GM04504 (cell line): ENCODE data around the gene IRF3.

Experiments used
- DNase-seq: peaks from one replicate; pipeline ENCODE4 v3.0.0-alpha.2; 2012; ENCODE audit warnings: low read depth

The IRF3 gene

DNA sequence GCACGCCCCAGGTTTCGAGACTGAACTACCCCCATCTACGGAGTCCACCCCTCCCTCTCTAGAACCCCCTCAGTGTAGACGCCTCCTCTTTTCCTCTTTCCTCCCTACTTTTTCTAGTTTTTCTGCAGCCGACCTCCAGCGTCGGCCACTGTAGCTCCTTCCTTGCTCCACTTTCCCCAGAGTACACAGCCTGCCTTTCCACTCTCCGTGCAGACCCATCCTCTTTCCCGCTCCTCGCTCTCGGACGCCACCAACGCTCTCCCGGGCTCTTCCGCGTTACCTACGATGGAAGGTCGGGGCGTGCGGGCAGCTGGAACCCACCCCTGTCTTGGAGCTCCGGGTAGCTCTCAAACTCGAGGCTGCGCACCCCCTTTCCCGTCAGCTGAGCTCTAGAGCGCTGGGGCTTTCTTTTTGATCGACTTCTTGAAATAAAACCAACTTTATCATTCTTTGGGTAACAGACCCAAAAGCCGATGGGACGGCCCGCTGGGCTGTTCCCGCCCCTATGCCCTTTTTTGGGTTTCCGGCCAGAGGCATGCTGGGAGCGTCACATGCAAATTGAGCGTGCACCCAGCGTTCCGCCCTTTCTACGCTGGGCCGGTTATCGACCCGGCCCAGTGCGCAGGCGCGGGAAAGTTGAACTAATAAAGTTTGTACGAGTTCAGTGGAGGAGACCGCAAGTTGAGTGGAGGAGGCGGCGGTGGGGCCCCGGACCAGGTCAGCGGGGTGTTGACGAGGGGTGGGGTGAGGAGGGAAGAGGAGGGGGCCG, at the start of gene IRF3, which contains the start of gene BCL2L12:
Gene IRF3, minus strand, starts transcription at position 507 of the 769 bp plus-strand sequence. CDS start 1,019 bp downstream, outside the sequence.
Gene BCL2L12, plus strand, starts transcription at position 583 of the 769 bp plus-strand sequence. CDS start 760 bp downstream, outside the sequence.
- DNase-seq: peak; percentile 94

DNA sequence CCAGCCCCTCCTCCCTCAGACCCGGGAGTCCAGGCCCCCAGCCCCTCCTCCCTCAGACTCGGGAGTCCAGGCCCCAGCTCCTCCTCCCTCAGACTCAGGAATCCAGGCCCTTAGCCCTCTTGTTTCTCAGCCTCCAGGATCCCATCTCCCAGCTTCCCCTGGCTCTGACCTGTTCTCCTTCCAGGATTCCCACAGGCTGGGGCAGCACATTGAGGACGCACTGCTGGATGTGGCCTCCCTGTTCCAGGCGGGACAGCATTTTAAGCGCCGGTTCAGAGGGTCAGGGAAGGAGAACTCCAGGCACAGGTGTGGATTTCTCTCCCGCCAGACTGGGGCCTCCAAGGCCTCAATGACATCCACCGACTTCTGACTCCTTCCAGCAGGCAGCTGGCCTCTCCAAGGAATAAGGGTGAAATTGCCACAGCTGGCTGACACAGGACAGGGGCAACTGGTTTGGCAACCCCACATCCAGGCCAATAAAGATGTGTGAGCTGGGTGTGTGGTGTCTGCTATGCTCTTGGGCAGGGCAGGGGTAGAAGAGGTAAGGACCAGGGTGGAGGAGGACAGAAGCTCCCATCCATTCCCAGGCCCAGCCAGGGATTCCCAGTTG, 47.7 kb upstream of the IRF3 start:
- DNase-seq: no peak

DNA sequence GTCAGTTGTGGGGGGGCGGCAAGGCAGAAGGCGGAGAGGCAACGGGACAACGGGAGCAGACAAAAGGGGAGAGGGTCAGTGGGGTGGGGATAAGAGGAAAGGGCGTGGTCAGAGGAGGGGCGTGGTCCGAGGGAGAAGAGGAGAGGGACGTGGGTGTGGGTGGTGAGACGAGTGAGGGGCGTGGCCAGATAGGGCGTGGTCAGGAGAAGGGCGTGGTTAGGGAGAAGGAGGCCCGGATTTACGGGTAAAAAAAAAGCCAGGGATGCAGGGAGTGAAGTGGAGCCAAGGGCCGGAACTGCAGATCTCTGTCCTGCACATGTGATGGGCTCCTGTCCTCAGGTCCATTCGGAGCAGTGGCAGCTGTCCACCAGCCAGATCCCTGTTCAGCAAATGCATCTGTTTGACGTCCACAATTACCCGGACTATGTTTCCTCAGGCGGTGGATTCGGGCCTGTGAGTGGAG, 46.8 kb upstream of the IRF3 start:
- DNase-seq: peak; percentile 55

DNA sequence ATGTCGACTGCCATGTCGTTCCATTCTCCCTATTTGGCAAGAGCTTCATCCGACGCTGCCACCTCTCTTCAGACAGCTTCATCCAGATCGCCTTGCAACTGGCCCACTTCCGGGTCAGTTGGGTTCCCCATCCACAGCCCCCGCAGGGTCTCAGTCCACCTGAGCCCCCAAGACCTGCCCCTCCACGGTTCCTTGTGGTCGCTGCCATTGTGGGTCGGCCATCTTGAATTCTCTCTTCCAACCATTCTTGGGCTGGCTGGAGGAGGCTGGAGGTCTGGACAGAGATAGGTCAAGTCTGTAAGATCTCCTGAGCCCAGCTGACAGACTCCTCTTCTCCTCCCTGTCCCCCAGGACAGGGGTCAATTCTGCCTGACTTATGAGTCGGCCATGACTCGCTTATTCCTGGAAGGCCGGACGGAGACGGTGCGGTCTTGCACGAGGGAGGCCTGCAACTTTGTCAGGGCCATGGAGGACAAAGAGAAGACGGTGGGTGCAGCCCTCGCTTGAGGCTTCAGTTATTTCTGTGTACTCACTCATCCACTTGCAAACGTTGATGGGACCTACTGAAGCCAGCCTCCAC, 44.8 kb upstream of the IRF3 start:
- no peak for DNase-seq

- no peak for DNase-seq
These were observed 40.3 kb upstream of the IRF3 start for GRCh38 chr19:49705919-49706318.

- no peak for DNase-seq
These were observed 39.4 kb upstream of the IRF3 start for GRCh38 chr19:49704888-49705642.

- DNase-seq: no peak
These were observed 35.7 kb upstream of the IRF3 start for GRCh38 chr19:49701271-49701786.

DNA sequence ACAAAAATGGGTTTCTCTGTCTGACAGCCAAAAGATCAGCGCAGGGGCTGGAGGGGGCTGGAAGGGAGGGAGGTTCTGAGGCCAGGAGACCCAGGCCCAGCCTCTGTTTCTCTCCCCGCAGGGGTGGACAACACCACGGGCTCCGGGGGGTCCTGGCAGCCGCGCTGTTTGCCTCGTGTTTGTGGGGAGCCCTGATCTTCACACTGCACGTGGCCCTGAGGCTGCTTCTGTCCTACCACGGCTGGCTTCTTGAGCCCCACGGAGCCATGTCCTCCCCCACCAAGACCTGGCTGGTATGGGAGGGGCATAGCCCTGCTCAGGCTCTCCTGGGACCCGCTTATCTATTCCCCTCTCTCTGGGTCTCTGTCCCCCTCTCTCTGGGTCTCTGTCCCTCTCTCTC, 34.9 kb upstream of the IRF3 start:
- DNase-seq: no peak

GRCh38 chr19:49699364-49699763, 33.7 kb upstream of the IRF3 start:
- DNase-seq: no peak

DNA sequence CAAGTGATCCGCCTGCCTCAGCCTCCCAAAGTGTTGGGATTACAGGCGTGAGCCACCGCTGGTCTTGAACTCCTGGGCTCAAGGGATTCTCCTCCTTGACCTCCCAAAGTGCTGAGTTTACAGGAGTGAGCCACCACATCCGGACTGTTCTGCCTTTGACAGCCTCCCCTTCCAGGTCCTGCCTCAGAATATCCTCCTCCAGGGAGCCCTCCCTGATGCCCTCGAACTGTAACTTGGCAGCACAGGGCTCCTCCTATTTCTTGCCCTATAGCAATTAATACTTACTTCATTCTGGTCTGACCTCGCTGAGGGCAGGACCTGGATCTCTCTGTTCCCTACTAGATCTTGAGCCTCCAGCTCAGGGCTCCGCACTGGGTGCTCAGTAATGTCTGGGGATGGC, 31.2 kb upstream of the IRF3 start:
- no peak for DNase-seq

- DNase-seq: no peak
These were observed 30.5 kb upstream of the IRF3 start for GRCh38 chr19:49696115-49696514.

DNA sequence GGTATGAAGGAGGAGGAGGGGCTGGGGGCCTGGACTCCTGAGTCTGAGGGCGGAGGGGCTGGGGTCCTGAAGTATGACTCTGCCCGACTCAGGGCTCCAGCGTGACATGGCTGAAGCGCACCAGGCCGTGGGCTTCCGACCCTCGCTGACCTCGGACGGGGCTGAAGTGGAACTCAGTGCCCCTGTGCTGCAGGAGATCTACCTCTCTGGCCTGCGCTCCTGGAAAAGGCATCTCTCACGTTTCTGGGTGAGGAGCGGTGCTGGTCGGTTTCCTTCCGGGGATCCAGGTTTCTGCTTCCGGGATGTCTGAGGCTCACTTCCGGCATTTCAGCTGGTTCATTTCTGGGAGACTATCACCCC, 26.5 kb upstream of the IRF3 start:
- DNase-seq: no peak

- DNase-seq: no peak
These were observed 25.8 kb upstream of the IRF3 start for GRCh38 chr19:49691243-49692146.

DNA sequence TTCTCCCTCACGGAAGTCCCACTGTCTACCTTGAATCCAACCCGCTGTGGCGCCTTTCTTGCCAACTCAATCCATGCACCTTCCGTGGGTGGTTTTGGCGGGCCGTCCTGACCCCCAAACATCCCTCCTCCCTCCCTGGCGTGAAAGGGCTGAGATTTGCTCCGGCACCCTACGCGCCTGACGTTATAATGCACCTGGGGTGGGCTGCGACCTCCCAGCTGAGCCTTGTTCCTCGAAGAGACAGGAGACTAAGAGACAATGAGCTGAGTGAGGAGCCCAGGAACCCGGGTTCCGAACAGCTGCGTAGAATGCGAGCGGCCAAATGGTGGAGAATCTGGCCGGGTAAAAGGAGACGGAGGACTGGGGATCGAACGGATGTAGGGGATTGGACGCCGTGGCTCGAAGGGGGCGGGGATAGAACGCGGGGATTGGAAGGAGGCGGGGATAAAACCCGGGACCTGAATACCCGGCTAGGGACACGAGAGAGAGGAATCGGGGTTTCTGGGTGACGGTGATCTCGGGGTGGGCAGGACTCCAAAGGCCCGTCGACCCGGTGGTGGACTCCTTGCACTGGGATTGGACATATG, 25.1 kb upstream of the IRF3 start, which contains the start of gene CPT1C:
Gene CPT1C, plus strand, starts transcription at position 461 of the 587 bp plus-strand sequence. CDS start 1,137 bp downstream, outside the sequence.
- no peak for DNase-seq

GRCh38 chr19:49690079-49690655, 24.5 kb upstream of the IRF3 start:
- DNase-seq: no peak

GRCh38 chr19:49689133-49690078, 23.7 kb upstream of the IRF3 start, which contains the start of gene ADM5:
ADM5 (plus strand) TSS chr19:49689594; CDS start chr19:49689838, 244 bp downstream.
- no peak for DNase-seq

- no peak for DNase-seq
These were observed 23.0 kb upstream of the IRF3 start for GRCh38 chr19:49688531-49689132.

DNA sequence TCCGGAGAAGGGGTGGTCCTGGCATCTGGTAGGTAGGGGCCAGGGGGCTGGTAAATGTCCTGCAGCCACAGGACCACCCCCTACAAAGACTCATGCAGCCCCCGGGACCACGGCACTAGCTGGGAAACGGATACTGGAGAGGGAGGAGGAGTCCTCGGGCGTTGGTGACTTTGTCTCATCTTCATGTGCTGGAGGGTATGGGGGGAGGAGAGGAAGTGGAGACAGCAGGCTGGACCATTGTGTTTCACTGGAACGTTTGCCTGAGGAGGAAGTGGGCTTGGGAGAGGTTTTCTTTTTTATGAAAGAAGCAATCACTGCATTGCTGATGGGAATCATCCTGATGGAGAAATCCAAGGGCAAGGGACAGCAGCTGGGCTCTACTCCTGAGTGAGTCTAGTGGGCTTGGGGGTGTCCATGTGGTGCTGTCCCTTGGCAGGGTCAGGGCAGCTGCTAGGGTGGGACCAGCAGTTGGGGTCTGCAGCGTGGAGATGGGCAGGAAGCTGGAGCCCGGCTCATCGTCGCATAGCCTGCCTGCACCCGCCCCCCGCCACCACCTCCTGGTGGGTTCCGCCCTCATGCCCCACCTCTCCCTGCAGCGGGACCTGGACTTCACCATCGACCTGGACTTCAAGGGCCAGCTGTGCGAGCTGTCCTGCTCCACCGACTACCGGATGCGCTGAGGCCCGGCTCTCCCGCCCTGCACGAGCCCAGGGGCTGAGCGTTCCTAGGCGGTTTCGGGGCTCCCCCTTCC, 22.1 kb upstream of the IRF3 start:
- DNase-seq: no peak
